Suprapubic skin (tissue), 4 donors: ENCODE data around the gene FBRSL1. TPM values are rescaled to one million over a fixed set of nuclear protein-coding genes. Genes with fewer than 3 reads are reported as not detected.

Experiments used
- DNase-seq, 2 donors: peaks; one replicate each; pipeline ENCODE4 v3.0.0-alpha.2; 2019; ENCODE audit warnings: low spot score in 2 of 2
- H3K27ac ChIP-seq: fragments of 200-600 bp; sonication (generic); one replicate; pipeline ENCODE4 v1.5.1; 2019
- H3K27me3 ChIP-seq: fragments of 200-600 bp; sonication (generic); one replicate; pipeline ENCODE4 v1.5.1; 2019
- H3K36me3 ChIP-seq: fragments of 200-600 bp; sonication (generic); one replicate; pipeline ENCODE4 v1.5.1; 2019
- H3K4me1 ChIP-seq: fragments of 200-600 bp; sonication (generic); one replicate; pipeline ENCODE4 v1.5.1; 2019
- H3K4me3 ChIP-seq: fragments of 200-600 bp; sonication (generic); one replicate; pipeline ENCODE4 v1.5.1; 2019; ENCODE audit warnings: mild to moderate bottlenecking
- H3K9me3 ChIP-seq: fragments of 200-600 bp; sonication (generic); one replicate; pipeline ENCODE4 v1.5.1; 2019
- CTCF ChIP-seq, 2 donors: fragments of 200-600 bp in 1 of 2; fragments of 450-650 bp in 1 of 2; sonication (generic) in 1 of 2; IDR thresholded peaks; one replicate each; pipeline ENCODE4 v1.5.1; 2016 to 2019; ENCODE audit warnings: antibody characterized with exemption in 2 of 2, mild to moderate bottlenecking in 1 of 2, moderate library complexity in 1 of 2
- EP300 ChIP-seq: sonication (generic); formaldehyde crosslinking; IDR thresholded peaks from one replicate; pipeline ENCODE4 v1.6.1; 2017; ENCODE audit warnings: antibody characterized with exemption
- POLR2A ChIP-seq, 2 donors: fragments of 450-650 bp; IDR thresholded peaks; one replicate each; pipeline ENCODE4 v1.6.1; 2017; ENCODE audit warnings: antibody characterized with exemption in 2 of 2, mild to moderate bottlenecking in 2 of 2, moderate library complexity in 2 of 2
- POLR2AphosphoS5 ChIP-seq, 3 donors: sonication (generic); formaldehyde crosslinking; IDR thresholded peaks; one replicate each; pipeline ENCODE4 v1.6.1; 2017; ENCODE audit warnings: antibody characterized with exemption in 3 of 3
- WGBS: methylation state at CpG from one replicate; pipeline ENCODE4 v1.1.5; 2018; 5-methylcytosine and 5-hydroxymethylcytosine counted together
- total RNA-seq, 4 donors: library from RNA; depleted of rRNA; stranded (reverse); fragments of >200 nt; gene quantifications; one replicate each; pipeline ENCODE4 v1.1.0, GENCODE V29; 2016

Gene FBRSL1
- total RNA-seq, 4 donors from 2014 or later, result 26.0 to 33.7 (median 27.2) TPM

DNA sequence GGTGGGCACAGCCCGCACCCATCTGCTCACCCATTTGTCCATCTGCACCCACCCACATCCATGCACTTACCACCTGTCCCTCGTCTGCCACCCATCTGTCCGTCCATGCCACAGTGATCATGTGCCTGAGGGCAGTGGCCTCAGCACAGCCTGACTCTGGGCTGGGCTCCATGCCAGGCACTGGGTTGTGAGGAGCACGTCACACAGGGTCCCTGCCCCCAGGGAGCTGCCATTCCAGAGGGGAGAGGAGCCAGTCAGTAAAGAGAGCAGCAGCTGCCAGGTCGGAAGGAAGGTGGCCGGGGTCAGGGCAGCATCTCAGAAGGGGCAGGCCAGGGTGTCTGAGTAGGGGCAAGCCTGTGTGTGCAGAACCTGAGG, 43.6 kb downstream of the FBRSL1 start:
- no peak for DNase-seq
- TF ChIP-seq POLR2AphosphoS5 (IDR thresholded peaks at IDR 0.05) (no peak), POLR2A (IDR thresholded peaks at IDR 0.05) (no peak), CTCF (IDR thresholded peaks at IDR 0.05) (no peak), EP300 (no peak)
- no peak overlapping the region for H3K4me3 ChIP-seq
- H3K4me1 ChIP-seq, result no peaks in the 10 kb centered on the region
- WGBS, result 93% methylated on average over 6 of the region's 6 CpGs
- H3K36me3 ChIP-seq, result peaks cover 5% of the 10 kb centered on the region
- no peak overlapping the region for H3K27ac ChIP-seq
- H3K27me3 ChIP-seq, result no peaks in the 10 kb centered on the region
- H3K9me3 ChIP-seq, result no peaks in the 10 kb centered on the region

DNA sequence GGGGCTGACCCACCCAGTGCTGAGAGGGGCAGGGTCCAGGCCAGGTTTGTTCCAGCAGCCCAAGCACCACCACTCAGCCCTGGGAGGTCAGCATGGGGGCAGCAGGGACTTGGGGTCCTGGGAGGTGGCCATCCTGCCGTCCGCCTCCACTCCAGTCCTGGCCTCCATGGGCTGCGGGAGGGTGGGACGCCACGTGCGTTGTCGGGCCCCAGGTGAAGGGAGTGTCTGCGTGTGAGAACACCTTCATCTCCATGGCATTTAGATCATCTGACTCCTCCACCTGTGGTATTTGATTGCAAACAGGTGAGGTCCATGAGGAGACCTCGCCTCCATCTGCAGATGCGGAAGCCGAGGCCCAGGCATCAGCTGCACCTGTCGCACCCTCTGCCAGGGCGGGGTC, 44.1 kb downstream of the FBRSL1 start:
- Histone ChIP-seq H3K9me3 (no peaks in the 10 kb centered on the region), H3K27ac (no peak overlapping the region), H3K4me1 (no peaks in the 10 kb centered on the region), H3K4me3 (no peak overlapping the region), H3K27me3 (no peaks in the 10 kb centered on the region), H3K36me3 (peaks cover 5% of the 10 kb centered on the region)
- no peak for DNase-seq
- TF ChIP-seq EP300 (no peak), POLR2AphosphoS5 (IDR thresholded peaks at IDR 0.05) (no peak), POLR2A (IDR thresholded peaks at IDR 0.05) (no peak), CTCF (IDR thresholded peaks at IDR 0.05) (no peak)
- WGBS, result 89% methylated on average over 10 of the region's 13 CpGs

- 89% methylated on average over 9 of the region's 13 CpGs for whole genome bisulfite sequencing
- no peak overlapping the region for H3K4me3 ChIP-seq
- TF ChIP-seq CTCF (IDR thresholded peaks at IDR 0.05) (no peak), POLR2A (IDR thresholded peaks at IDR 0.05) (no peak), EP300 (no peak), POLR2AphosphoS5 (IDR thresholded peaks at IDR 0.05) (no peak)
- H3K36me3 ChIP-seq, result peaks cover 5% of the 10 kb centered on the region
- H3K9me3 ChIP-seq, result no peaks in the 10 kb centered on the region
- no peaks in the 10 kb centered on the region for H3K4me1 ChIP-seq
- no peak overlapping the region for H3K27ac ChIP-seq
- no peak for DNase-seq
- no peaks in the 10 kb centered on the region for H3K27me3 ChIP-seq
Measured at GRCh38 chr12:132535019-132535418, 45.1 kb downstream of the FBRSL1 start.

DNA sequence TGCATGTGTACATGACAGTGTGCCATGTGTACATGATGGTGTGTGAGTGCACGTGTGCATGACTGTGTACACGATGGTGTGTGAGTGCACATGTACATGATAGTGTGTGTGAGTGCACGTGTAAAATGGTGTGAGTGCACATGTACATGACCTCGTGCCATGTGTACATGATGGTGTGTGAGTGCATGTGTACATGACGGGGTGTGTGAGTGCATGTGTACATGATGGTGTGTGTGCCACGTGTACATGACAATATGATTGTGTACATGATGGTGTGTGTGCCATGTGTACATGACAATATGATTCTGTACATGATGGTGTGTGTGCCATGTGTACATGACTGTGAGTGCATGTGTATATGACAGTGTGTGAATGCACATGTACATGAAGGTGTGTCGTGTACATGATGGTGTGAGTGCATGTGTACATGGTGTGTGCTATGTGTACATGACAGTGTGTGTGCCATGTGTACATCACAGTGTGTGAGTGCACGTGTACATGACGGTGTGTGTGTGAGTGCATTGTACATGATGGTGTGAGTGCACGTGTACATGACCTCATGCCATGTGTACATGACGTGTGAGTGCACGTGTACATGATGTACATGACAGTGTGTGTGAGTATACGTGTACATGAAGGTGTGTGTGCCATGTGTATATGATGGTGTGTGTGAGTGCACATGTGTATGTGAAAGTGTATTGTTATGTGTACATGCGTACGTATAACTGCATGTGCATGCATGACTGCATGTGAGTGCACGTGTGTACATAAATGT, 46.3 kb downstream of the FBRSL1 start:
- Histone ChIP-seq H3K27me3 (no peaks in the 10 kb centered on the region), H3K4me1 (no peaks in the 10 kb centered on the region), H3K27ac (no peak overlapping the region), H3K9me3 (no peaks in the 10 kb centered on the region), H3K36me3 (peaks cover 5% of the 10 kb centered on the region), H3K4me3 (no peak overlapping the region)
- DNase-seq, result no peak
- TF ChIP-seq POLR2AphosphoS5 (IDR thresholded peaks at IDR 0.05) (no peak), EP300 (no peak), POLR2A (IDR thresholded peaks at IDR 0.05) (no peak), CTCF (IDR thresholded peaks at IDR 0.05) (no peak)
- 95% methylated on average over 16 of the region's 16 CpGs for WGBS

DNA sequence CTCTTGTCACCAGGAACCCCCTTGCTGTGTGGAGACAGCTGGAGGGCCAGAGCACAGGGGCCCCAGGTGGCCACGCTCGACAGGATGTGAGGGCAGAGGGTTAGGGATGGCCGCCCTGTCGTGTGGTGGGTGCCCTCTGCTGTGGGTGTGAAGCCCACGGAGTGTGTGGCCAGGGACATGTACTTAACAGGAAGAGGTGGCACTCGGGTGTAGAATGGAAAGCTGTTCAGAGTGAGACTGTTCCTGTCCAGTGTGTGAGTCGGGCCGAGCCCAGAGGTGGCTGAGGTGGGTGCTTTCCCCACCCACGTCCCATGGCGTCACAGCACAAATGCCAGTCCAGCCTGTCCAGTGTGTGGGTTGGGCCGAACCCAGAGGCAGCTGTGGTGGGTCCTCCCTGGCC, 47.1 kb downstream of the FBRSL1 start:
- WGBS, result 90% methylated on average over 10 of the region's 11 CpGs
- Histone ChIP-seq H3K27me3 (no peaks in the 10 kb centered on the region), H3K4me1 (no peaks in the 10 kb centered on the region), H3K36me3 (peaks cover 10% of the 10 kb centered on the region), H3K9me3 (no peaks in the 10 kb centered on the region), H3K27ac (no peak overlapping the region), H3K4me3 (no peak overlapping the region)
- TF ChIP-seq POLR2A (IDR thresholded peaks at IDR 0.05), result no peak
- no peak for TF ChIP-seq EP300
- TF ChIP-seq CTCF (IDR thresholded peaks at IDR 0.05), result no peak
- TF ChIP-seq POLR2AphosphoS5 (IDR thresholded peaks at IDR 0.05), result no peak
- no peak for DNase-seq
